Femur (tissue), 1 donor: ENCODE data around the gene DSTYK.
A peak's percentile ranks its signal among the peaks of the same experiment; 100 is the strongest.

Experiments
- DNase-seq: peaks from one replicate; pipeline ENCODE4 v3.0.0-alpha.2; 2017

DSTYK gene, protein sequence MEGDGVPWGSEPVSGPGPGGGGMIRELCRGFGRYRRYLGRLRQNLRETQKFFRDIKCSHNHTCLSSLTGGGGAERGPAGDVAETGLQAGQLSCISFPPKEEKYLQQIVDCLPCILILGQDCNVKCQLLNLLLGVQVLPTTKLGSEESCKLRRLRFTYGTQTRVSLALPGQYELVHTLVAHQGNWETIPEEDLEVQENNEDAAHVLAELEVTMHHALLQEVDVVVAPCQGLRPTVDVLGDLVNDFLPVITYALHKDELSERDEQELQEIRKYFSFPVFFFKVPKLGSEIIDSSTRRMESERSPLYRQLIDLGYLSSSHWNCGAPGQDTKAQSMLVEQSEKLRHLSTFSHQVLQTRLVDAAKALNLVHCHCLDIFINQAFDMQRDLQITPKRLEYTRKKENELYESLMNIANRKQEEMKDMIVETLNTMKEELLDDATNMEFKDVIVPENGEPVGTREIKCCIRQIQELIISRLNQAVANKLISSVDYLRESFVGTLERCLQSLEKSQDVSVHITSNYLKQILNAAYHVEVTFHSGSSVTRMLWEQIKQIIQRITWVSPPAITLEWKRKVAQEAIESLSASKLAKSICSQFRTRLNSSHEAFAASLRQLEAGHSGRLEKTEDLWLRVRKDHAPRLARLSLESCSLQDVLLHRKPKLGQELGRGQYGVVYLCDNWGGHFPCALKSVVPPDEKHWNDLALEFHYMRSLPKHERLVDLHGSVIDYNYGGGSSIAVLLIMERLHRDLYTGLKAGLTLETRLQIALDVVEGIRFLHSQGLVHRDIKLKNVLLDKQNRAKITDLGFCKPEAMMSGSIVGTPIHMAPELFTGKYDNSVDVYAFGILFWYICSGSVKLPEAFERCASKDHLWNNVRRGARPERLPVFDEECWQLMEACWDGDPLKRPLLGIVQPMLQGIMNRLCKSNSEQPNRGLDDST

DNA sequence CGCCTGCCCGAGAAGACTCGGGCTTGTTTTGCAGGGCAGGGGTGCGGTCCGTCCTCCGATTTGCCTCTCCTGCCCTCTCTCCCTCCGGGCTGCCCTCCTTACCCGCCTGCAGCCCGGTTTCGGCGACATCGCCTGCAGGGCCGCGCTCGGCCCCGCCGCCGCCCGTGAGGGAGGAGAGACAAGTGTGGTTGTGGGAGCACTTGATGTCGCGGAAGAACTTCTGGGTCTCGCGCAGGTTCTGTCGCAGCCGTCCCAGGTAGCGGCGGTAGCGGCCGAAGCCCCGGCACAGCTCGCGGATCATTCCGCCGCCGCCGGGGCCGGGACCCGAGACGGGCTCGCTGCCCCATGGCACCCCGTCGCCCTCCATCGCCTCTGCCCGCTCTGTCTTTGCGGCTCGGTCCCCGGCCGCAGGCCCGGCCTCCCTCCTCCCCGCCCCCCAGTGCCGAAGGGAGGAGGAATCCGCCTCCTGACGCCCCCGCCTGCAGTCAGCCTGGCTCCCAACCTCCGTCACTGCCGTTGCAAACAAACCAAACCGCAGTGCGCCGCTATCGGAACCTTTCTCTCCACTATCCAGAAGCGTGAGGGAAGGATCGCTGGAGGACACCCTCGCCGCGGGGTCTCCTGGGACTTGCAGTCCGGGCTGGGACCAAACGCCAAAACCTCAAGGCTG, at the start of gene DSTYK:
DSTYK (minus strand) TSS at position 534 of the 670 bp plus-strand sequence; CDS start at position 367, 167 bp downstream.
- peak; percentile 97 for DNase-seq

- no peak for DNase-seq
Measured at GRCh38 chr1:205259998-205260397, 48.5 kb upstream of the DSTYK start.

- DNase-seq = no peak
Measured at GRCh38 chr1:205259324-205259832, 47.9 kb upstream of the DSTYK start.

- no peak for DNase-seq
Measured at GRCh38 chr1:205258719-205259118, 47.2 kb upstream of the DSTYK start.

- DNase-seq = no peak
Measured at GRCh38 chr1:205258261-205258691, 46.8 kb upstream of the DSTYK start.

DNA sequence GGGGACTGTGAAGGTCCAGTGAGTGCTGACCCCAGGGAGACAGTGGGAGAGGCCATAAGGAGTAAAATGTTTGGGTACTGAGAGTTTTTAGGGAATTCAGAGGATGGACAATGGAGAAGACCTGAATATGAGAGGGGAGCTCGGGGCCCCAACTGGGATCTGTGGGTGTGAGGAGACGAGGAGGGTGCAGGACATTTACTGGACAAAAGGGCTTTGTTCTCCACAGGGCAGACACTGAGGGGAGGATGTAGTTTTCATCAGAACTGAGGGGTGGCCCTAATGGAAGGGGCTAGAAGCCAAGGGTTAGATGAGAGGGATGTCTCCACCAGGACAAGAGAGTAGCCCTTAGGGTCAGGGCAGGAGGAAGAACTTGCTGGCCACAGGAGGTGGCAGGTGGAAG, 46.2 kb upstream of the DSTYK start:
- DNase-seq = no peak

DNA sequence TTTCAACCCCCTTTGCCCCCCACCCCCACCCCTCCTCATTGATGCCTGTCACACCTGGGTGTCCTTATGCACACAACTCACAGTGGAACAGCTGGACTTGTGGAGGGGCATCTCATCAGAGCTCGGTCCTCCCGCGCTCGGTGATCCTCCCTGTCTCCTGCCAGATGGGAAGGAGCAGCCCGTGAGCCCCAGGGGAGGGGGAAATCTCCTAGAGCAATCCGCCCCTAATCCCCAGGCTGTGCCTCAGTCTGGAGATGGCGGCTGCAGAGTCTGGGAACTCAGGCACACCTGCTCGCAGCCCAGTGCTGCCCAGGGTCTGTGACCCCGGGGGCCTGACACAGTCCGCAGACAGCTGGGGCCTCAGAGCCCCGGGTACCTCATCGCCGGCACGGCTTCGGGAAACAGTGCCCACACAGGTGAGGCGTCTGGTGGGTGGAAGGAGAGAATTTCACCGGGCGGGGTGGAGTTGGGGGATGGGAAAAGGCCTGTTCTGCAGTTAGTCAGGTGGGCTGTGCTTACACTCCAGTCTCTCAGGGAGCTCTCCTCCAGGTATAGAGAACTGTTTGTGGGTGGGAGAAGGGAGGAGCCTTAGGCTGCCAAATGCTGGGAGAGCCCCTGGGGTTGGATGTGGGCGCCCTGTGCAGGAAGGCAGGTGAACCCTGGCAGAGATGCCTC, 45.6 kb upstream of the DSTYK start:
- DNase-seq = no peak

- peak; percentile 95 for DNase-seq
Measured at GRCh38 chr1:205255941-205256780, 44.7 kb upstream of the DSTYK start.

DNA sequence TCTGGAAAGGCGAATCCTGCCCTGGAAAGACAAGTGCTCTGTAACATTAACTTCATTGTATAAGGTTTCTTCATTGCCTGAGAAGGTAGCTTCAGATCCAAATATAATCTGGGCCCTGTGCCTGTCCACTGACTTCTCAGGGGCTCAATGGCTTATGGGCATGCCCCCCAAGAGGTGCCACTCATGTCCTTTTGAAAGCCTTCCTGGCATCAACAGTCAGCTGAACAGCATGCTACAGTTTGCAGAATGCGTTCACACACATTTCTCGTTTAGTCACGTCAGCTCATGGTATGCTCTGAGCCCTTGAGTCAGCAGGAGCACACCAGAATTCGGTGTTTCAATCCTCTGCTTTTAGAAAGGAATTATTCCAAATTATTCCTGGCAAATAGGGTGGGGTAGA, 40.1 kb upstream of the DSTYK start:
- no peak for DNase-seq

GRCh38 chr1:205250699-205251098, 39.2 kb upstream of the DSTYK start:
- DNase-seq = no peak

- no peak for DNase-seq
Measured at GRCh38 chr1:205249651-205250050, 38.1 kb upstream of the DSTYK start.

DNA sequence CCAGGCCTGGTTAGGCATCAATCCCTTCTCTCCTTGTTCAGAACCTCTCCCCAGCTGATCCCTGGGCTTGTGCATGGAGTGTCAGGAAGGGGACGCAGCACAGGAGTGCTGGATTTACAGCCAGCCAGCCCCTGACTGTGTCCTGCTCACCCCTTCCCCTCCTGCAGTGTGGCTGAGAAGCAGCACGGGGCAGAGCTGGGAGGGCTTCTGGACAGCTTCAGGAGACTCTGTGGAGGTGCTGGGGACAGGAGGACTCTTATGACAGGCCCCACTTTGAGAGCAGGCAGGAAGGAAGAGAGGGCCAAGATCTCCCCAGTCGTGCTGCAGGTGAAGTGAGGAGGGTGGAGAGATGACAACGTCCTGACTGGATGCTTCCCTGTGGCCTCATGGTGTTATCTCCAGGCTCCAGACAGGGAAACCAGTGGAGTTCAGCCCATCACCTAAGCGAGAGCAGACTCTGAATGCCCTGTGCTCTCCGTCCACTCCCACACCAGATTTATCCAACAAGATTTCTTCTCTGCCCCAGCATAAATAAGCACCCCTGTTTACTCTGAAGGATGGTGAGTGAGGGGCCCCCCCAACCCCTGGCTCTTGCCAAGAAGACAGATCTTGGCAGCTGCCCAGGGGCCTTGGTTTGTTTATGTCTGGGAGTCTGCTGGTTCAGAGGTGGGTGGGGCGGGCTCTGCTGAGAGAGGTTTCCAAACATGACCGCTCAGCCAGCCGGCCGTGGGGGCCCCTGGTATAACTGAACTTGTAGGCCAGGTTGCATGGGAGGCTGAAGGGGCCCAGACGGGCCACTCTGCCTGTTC, 37.5 kb upstream of the DSTYK start:
- peak; percentile 78 for DNase-seq

- peak; percentile 68 for DNase-seq
Measured at GRCh38 chr1:205247130-205247921, 35.8 kb upstream of the DSTYK start.

DNA sequence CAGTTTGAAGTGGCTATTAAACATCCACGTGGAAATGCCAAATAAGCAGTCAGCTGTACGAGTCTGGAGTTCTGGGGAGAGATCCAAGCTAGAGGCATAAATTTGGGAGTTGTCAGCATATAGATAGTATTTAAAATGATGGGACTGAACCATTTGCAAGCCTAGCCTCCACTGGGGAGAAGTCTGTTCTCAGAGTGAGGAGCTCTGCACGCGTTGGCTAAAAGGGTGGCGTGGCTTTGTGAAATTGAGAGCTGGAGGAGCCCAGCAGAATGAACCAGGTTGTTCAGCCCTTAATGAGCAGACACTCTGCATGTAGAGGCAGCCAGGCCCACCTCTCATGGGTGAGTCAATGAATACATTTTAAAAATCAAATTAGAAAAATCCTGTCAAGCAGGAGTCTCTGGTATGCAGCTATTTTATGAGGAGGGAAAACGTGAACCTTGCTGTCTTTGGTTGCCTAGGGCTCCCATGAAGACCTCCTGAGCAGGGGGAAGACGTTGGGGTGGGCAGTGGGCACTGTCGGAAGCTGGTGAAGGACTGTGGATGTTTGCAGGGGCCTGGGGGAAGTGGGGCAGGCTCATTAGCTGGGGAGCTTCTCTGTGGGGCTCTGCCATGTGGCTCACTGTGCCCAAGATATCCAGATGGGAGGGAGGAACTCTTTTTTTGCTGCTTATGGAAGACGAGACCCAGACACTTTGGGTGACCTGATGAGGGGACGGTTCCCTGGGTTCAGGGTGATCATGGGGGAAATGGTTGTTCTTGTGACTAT, 35.0 kb upstream of the DSTYK start:
- peak; percentile 23 for DNase-seq

DNA sequence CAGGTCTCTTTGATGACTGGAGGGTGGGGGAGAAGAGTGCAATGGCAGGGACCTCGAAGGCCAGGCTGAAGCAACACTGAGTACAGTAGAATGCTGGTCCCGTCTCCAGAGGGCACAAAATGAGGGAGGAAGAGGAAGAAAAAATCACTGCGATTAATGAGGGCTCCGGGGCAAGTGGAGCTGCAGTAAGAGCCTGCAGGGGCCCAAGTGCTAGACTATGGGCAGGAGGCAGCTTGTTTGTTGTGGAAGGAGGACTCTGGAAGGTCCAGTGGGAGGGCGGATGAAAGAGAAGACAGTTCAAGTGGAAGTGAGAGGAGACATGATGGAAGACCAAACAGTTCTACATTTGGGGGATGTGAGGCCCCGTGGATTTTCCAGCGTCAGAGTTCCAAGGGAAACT, 33.6 kb upstream of the DSTYK start:
- DNase-seq = no peak

DNA sequence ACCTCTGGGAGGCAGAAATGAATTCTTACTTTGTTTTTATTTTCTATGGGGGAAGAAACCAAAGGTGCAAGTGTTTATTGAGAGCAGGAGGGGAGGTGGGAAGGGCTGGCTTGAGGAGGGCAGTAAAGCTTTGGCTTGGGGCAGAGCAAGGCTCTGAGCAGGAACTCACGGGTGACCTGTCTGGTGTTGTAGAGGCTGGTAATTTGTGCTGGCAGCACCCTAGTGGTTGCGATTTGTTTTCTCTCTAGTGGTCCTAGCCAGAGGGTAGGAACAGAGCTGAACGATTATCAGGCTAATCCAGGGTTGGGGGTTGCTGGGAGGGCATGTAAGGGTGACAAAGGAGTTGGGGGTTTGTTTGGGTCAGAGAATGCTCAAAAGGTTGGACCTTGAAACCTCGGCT, 32.9 kb upstream of the DSTYK start:
- no peak for DNase-seq

- DNase-seq = no peak
Measured at GRCh38 chr1:205243350-205244191, 32.1 kb upstream of the DSTYK start.
